ENCODE measurements around the gene NPPC.

The NPPC gene

GRCh38 chr2:231907765-231908164 is 18.4 kb downstream of the NPPC start:
- H3F3A ChIP-seq (ENCODE audit: insufficient read depth) = no peaks in the 10 kb centered on the region
- no peak overlapping the region for H3K4me3 ChIP-seq (ENCODE audit: insufficient read depth, low read length, poor library complexity, severe bottlenecking)
- no peak overlapping the region for H2AFZ ChIP-seq (ENCODE audit: low read depth, low read length, severe bottlenecking)
- H3K79me2 ChIP-seq (ENCODE audit: insufficient read depth, low read length) = no peaks in the 10 kb centered on the region
- no peaks in the 10 kb centered on the region for H3K36me3 ChIP-seq (ENCODE audit: low read length)
- no peak overlapping the region for H3K27ac ChIP-seq (ENCODE audit: low read depth, low read length)
- H3K9ac ChIP-seq (ENCODE audit: low read length) = no peak overlapping the region
- H4K20me1 ChIP-seq (ENCODE audit: low read depth, low read length) = no peaks in the 10 kb centered on the region
- TF ChIP-seq CTCF (IDR thresholded peaks at IDR 0.05; ENCODE audit: insufficient read depth, low read length, poor library complexity, severe bottlenecking) (no peak), EZH2phosphoT487 (conservative IDR thresholded peaks at IDR 0.05; ENCODE audit: low read length) (no peak)
- H3K9me3 ChIP-seq (ENCODE audit: insufficient read depth, low read length) = no peaks in the 10 kb centered on the region
- no peaks in the 10 kb centered on the region for H3K9me2 ChIP-seq (replicated peaks; ENCODE audit: insufficient read depth, low read length)
- H3K4me2 ChIP-seq (ENCODE audit: low read depth, low read length, poor library complexity, severe bottlenecking) = no peak overlapping the region
- H3K27me3 ChIP-seq (ENCODE audit: low read length) = no peaks in the 10 kb centered on the region

DNA sequence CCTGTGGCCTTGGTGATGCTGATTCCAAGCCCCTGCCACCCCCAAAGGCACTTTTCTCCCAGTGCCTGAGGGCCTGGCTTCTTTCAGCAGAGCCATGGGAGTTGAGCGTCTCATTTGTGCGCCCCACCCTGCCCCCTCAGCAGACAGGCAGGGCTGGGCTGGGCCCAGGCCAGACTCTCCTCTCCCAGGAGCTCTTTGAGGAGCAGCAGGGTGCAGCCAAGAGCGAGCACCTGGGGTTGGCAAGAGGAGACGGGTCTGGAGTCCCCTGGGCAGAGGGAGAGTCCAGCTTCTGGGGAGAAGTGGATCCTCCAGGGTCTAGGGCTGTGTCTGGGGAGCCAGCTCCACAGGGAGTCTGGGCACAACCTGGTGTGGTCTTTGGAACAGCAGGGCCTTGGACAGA is 21.2 kb downstream of the NPPC start:
- no peaks in the 10 kb centered on the region for H3K36me3 ChIP-seq (ENCODE audit: low read length)
- H3K27me3 ChIP-seq (ENCODE audit: low read length) = no peaks in the 10 kb centered on the region
- no peak overlapping the region for H3K4me2 ChIP-seq (ENCODE audit: low read depth, low read length, poor library complexity, severe bottlenecking)
- no peak overlapping the region for H2AFZ ChIP-seq (ENCODE audit: low read depth, low read length, severe bottlenecking)
- H3K9me3 ChIP-seq (ENCODE audit: insufficient read depth, low read length) = no peaks in the 10 kb centered on the region
- no peak overlapping the region for H3K9ac ChIP-seq (ENCODE audit: low read length)
- H3F3A ChIP-seq (ENCODE audit: insufficient read depth) = no peaks in the 10 kb centered on the region
- H3K4me3 ChIP-seq (ENCODE audit: insufficient read depth, low read length, poor library complexity, severe bottlenecking) = no peak overlapping the region
- H3K9me2 ChIP-seq (replicated peaks; ENCODE audit: insufficient read depth, low read length) = no peaks in the 10 kb centered on the region
- no peaks in the 10 kb centered on the region for H4K20me1 ChIP-seq (ENCODE audit: low read depth, low read length)
- H3K27ac ChIP-seq (ENCODE audit: low read depth, low read length) = no peak overlapping the region
- TF ChIP-seq EZH2phosphoT487 (conservative IDR thresholded peaks at IDR 0.05; ENCODE audit: low read length) = no peak
- H3K79me2 ChIP-seq (ENCODE audit: insufficient read depth, low read length) = no peaks in the 10 kb centered on the region

DNA sequence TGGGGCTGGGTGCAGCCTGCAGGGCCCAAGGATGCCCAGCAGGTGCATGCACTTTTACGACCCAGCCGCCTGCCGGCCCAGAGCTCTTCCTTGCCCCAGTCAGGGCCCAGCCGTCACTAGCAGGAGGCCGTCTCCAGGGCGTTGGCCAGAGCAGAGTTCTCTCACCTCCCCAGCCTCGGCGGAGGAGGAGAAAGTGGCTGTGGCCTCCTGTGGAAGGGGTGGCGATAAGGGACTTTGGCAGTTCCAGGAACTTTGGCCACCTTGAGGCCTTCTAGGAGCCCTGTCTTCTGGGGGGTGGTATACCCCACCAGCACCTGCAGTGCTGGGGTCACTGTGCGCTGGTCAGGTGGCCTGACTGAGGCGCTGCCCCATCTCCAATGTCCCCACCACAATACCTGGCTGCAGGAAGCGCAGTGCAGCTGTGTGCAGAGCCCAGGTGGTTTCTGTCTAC is 22.0 kb downstream of the NPPC start:
- no peak overlapping the region for H3K4me3 ChIP-seq (ENCODE audit: insufficient read depth, low read length, poor library complexity, severe bottlenecking)
- H3K9ac ChIP-seq (ENCODE audit: low read length) = no peak overlapping the region
- no peaks in the 10 kb centered on the region for H3K27me3 ChIP-seq (ENCODE audit: low read length)
- H3K9me2 ChIP-seq (replicated peaks; ENCODE audit: insufficient read depth, low read length) = no peaks in the 10 kb centered on the region
- H3K27ac ChIP-seq (ENCODE audit: low read depth, low read length) = no peak overlapping the region
- TF ChIP-seq EZH2phosphoT487 (conservative IDR thresholded peaks at IDR 0.05; ENCODE audit: low read length) = no peak
- no peak for TF ChIP-seq CTCF (IDR thresholded peaks at IDR 0.05; ENCODE audit: insufficient read depth, low read length, poor library complexity, severe bottlenecking)
- H3F3A ChIP-seq (ENCODE audit: insufficient read depth) = no peaks in the 10 kb centered on the region
- H4K20me1 ChIP-seq (ENCODE audit: low read depth, low read length) = no peaks in the 10 kb centered on the region
- no peak overlapping the region for H3K4me2 ChIP-seq (ENCODE audit: low read depth, low read length, poor library complexity, severe bottlenecking)
- H3K79me2 ChIP-seq (ENCODE audit: insufficient read depth, low read length) = no peaks in the 10 kb centered on the region
- H3K36me3 ChIP-seq (ENCODE audit: low read length) = no peaks in the 10 kb centered on the region
- no peaks in the 10 kb centered on the region for H3K9me3 ChIP-seq (ENCODE audit: insufficient read depth, low read length)
- no peak overlapping the region for H2AFZ ChIP-seq (ENCODE audit: low read depth, low read length, severe bottlenecking)

DNA sequence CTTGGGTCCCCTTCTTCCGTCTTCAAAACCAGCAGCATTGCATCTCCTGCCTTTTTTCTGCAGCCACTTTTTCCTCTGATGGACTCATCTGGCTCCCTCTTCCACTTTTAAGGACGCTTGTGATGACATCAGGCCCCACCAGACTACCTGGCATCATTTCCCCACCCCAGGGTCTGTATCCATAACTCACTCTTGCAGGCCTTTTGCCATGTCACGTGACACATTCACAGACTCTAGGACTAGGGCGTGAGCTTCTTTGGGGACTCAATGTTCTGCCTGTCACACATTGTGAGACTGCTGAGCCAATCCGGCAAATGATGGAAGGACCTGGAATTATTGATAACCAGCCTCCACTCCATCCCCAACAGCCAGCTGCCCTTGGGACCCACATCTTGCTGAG is 23.6 kb downstream of the NPPC start:
- Histone ChIP-seq H3K79me2 (ENCODE audit: insufficient read depth, low read length) (no peaks in the 10 kb centered on the region), H2AFZ (ENCODE audit: low read depth, low read length, severe bottlenecking) (no peak overlapping the region), H3K9me3 (ENCODE audit: insufficient read depth, low read length) (no peaks in the 10 kb centered on the region), H3K4me3 (ENCODE audit: insufficient read depth, low read length, poor library complexity, severe bottlenecking) (no peak overlapping the region), H3K27ac (ENCODE audit: low read depth, low read length) (no peak overlapping the region), H3K27me3 (ENCODE audit: low read length) (no peaks in the 10 kb centered on the region), H3K9me2 (replicated peaks; ENCODE audit: insufficient read depth, low read length) (no peaks in the 10 kb centered on the region), H3K36me3 (ENCODE audit: low read length) (no peaks in the 10 kb centered on the region), H3K9ac (ENCODE audit: low read length) (no peak overlapping the region), H3K4me2 (ENCODE audit: low read depth, low read length, poor library complexity, severe bottlenecking) (no peak overlapping the region), H4K20me1 (ENCODE audit: low read depth, low read length) (no peaks in the 10 kb centered on the region), H3F3A (ENCODE audit: insufficient read depth) (no peaks in the 10 kb centered on the region)
- TF ChIP-seq EZH2phosphoT487 (conservative IDR thresholded peaks at IDR 0.05; ENCODE audit: low read length) = no peak
